Inflammatory macrophage treated with lipopolysaccharide for 4 hours (primary cell): ENCODE data around the gene F10.

Experiments used
- DNase-seq: peaks from one replicate; pipeline ENCODE4 v3.0.0-alpha.2; 2020

Gene F10

GRCh38 chr13:113176822-113177221 is 54.2 kb downstream of the F10 start:
- DNase-seq = peak; percentile 7

- no peak for DNase-seq
These were observed 55.7 kb downstream of the F10 start for GRCh38 chr13:113178070-113178895.

DNA sequence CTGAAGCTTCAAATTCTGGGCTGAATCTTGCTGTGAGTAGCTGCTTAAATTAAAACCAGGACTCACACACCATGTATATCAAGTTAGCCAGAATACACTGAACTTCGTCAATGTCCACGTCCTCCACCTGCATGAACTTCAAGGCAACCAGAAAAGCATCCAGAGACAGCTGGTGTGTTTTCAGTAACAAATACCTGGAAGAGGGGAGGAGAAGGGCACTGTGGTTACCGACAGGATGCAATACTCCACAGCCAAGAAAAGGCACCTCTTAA is 56.2 kb downstream of the F10 start:
- no peak for DNase-seq

DNA sequence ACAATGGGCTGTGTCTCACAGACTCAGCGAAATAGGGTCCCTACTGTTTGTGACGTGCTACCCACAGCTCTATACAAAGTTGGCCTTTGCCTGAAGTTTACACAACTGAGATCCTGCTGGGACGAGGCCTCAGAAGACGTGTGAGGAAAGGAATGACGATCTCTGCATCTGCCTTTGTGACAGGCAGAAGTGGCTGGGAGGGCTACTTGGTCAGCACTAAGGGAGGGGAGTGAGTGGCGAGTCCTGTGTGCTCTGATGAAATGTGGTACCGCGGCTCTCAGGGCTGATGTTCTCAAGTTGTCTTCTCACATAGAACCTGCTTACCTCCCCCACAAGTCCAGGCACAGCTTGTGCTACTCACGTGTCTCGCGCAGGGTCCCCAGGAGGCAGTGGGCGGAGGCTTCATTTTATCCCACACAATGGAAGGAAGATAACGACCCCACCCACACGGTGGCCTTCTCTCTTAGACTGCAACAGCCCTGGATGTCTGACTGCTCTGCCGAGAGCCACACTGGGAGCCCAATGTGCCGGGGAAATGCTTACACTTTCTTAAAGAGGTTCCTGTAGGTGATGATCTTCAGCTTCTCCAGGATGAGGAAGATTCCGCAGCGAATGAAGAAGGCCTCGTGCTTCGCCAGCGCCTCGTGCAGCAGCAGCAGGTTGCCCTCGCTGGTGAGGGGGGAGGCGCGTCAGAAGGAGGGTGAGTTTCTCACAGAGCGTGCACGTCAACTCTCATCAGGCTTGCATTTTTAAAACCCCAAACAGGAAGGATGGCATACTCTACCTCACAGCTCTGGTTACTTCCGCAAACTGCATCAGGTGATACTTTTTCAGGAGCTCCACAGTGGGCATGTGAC is 57.0 kb downstream of the F10 start:
- no peak for DNase-seq

- no peak for DNase-seq
These were observed 59.4 kb downstream of the F10 start for GRCh38 chr13:113182046-113182445.

- no peak for DNase-seq
These were observed 61.0 kb downstream of the F10 start for GRCh38 chr13:113183450-113184129.

DNA sequence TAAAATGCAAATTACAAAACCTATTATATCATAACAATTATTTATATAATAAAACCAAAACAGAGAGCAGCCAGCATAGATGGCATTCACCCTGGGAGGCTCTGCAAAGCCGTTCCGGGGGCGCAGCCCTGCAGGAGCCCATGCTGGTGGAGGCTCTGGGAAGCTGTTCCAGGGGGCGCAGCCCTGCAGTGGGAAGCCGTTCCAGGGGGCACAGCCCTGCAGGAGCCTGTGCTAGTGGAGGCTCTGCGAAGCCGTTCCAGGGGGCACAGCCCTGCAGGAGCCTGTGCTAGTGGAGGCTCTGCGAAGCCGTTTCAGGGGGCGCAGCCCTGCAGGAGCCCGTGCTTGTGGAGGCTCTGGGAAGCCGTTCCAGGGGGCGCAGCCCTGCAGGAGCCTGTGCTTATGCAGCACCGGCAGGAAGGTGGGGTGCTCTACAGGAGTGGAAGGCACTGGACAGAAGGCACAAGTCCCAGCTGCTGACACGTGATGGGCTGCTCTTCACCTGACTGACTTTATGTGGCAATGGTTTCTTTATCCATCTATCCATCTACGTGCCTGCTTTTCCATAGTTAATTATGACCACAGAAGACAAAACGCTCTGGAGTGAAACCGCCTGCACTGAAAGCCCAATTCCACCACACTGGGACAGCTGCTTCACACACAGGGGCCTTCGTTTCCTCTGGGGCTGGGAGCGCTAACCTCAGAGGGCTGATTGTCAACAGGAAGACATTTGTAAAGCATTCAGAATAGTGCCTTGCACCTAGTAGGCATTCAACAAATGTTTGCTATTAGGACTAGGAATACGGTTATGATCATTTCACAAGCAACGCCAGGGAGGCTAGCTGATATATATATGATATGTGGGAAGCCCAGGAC is 62.2 kb downstream of the F10 start:
- no peak for DNase-seq

DNA sequence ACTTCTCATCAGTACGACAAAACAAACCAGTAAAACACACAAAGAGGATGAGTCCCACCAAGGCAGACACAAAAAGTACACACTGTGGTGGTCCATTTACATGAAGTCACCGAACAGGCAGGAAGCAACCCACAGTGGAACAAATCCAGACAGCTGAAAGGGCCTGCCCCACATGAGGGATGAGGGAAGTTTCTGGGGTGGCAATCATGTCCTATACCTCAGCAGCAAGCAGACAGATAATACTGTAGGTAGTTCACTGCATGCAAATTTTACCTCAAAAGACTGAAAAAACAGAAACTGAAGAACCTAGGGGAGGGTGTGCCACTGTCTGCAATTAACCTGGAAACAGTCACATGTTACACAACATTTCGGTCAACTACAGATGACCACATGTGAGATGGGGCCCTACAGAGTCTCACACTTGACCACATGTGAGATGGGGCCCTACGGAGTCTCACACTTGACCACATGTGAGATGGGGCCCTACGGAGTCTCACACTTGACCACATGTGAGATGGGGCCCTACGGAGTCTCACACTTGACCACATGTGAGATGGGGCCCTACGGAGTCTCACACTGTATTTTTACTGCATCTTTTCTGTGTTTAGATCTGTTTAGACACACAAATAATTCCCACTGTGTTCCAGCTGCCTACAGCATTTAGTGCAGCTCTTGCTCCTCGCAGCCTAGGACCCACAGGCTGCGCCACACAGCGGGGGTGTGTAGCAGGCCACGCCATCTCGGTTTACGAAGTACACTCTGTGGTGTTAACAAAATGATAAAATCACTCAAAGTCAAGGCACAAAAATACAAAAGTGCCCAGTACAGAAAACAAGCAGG is 63.7 kb downstream of the F10 start:
- DNase-seq = peak; percentile 31

DNA sequence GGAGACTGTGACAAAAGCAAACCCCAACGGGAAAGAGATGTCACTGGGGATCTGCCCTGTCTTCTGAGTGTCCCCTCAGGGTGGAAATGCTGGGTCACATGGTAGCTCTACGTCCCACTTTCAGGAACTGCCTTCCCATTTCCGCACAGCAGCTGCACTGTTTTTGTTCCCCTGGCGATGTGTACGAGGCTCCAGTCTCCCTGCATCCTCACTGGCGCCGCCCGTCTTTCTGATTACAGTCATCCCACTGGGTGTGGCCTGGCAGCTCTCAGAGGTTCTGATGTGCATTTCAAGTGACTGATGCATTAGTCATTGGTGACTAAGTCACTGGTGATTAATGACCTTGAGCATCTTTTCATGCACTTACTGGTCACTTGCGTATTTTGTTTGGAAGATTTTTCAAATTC is 64.7 kb downstream of the F10 start:
- peak; percentile 98 for DNase-seq

DNA sequence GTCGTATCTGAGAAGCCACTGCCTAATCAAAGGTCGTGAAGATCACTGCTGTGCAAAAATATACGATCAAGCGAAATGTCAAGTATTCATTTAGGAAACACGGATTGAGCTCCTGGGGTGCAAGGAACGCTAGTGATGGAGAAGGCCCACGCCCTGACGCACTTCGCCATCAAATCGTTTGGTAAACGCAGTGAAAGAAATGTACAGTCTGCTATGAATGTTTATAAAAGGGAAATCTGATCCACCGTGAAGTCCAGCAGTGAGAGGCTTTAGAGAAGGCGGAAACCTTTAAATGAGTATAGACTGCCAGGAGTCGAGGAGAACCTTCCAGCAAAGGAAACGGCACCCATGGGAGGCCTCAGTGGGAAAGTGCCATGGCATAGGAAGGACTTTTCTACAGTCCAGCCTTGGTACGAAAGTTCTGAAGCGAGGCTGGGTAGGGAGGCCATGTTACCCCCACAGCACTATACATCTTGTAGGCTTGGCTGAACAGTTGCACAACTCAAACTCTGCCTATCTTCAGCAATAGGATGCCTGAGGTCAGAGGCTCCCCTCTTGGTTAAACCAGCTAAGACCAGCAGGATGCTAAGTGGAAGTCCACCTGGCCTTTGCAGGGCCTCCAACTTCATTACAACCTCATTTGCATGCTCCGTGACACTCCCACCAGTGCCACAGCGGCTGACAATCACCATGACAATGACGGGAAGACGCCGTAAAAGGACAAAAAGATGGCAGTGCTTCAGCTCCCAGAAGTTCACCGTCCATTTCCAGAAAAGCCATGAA is 65.5 kb downstream of the F10 start:
- no peak for DNase-seq

- DNase-seq = no peak
These were observed 67.6 kb downstream of the F10 start for GRCh38 chr13:113190181-113190580.

GRCh38 chr13:113192279-113192678 is 69.7 kb downstream of the F10 start:
- no peak for DNase-seq

DNA sequence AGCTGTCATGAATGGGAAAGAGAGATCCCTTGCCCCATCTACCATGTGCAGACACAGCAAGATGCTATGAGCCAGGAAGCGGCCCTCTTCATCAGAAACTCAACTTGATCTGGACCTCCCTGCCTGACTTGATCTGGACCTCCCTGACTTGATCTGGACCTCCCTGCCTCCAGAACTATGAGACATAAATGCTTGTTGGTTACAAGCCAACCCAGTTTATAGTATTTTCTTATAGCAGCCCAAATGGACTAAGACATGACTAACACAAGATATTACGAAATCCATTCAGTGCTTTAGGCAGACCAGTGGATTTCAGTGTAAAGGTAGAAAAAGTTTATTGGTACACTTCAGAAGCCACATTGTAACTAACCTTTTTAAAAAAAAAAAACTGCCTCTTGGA is 70.3 kb downstream of the F10 start:
- DNase-seq = peak; percentile 27

DNA sequence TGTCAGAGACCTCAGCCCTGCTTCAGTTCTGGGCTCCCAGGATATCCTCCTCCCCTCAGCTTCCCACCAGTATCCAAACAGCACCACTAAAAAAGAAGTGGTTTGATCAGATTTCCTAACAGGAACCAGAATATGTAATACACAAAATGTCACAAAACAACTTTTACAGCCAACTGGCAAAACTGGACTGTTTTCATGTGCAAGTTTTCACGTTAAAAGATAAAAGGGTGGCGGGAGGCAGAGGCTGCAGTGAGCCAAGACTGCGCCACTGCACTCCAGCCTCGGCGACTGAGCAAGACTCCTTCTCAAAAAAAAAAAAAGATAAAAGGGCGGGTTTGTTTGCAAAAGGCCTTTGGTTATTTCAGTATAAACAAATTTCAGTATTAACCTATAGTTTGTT is 72.8 kb downstream of the F10 start:
- DNase-seq = no peak

GRCh38 chr13:113196970-113197737 is 74.6 kb downstream of the F10 start:
- no peak for DNase-seq
